T-helper 1 cell treated with Interleukin-12 subunit alpha and Interleukin-12 subunit beta and Interleukin-4 antibody, amounts not matched to agents 30 μg/mL and 1 μg/mL, for 36 hours (primary cell): ENCODE results near the gene CMIP.

Source experiments
- H3K27ac Mint-ChIP-seq: one replicate; pipeline ENCODE4 v1.8.0; 2021; ENCODE audit warnings: mild to moderate bottlenecking, mixed read lengths
- H3K27me3 Mint-ChIP-seq: one replicate; pipeline ENCODE4 v1.8.0; 2021; ENCODE audit warnings: low read depth, mixed read lengths
- H3K36me3 Mint-ChIP-seq: one replicate; pipeline ENCODE4 v1.8.0; 2021; ENCODE audit warnings: low read depth, mixed read lengths
- H3K4me1 Mint-ChIP-seq: one replicate; pipeline ENCODE4 v1.8.0; 2021; ENCODE audit warnings: low read depth, mixed read lengths
- H3K4me3 Mint-ChIP-seq: one replicate; pipeline ENCODE4 v1.8.0; 2021; ENCODE audit warnings: mild to moderate bottlenecking, moderate library complexity, mixed read lengths
- H3K9me3 Mint-ChIP-seq: one replicate; pipeline ENCODE4 v1.8.0; 2021; ENCODE audit warnings: mixed read lengths

The CMIP gene

GRCh38 chr16:81608523-81609209, 164.1 kb downstream of the CMIP start:
- no peak overlapping the region for H3K4me3 Mint-ChIP-seq

GRCh38 chr16:81609323-81609892, 164.8 kb downstream of the CMIP start:
- H3K36me3 Mint-ChIP-seq = peaks cover 5% of the 10 kb centered on the region

More at GRCh38 chr16:81608523-81609209, 164.1 kb downstream of the CMIP start:
- Mint-ChIP-seq H3K27ac (no peak overlapping the region), H3K27me3 (no peaks in the 10 kb centered on the region), H3K4me1 (peaks cover 3% of the 10 kb centered on the region), H3K9me3 (no peaks in the 10 kb centered on the region), H3K36me3 (peaks cover 5% of the 10 kb centered on the region)

GRCh38 chr16:81610144-81610842, 165.7 kb downstream of the CMIP start:
- Mint-ChIP-seq H3K36me3 (peaks cover 5% of the 10 kb centered on the region), H3K27ac (no peak overlapping the region), H3K4me3 (no peak overlapping the region), H3K4me1 (peaks cover 3% of the 10 kb centered on the region), H3K27me3 (no peaks in the 10 kb centered on the region), H3K9me3 (no peaks in the 10 kb centered on the region)

More at GRCh38 chr16:81609323-81609892, 164.8 kb downstream of the CMIP start:
- no peaks in the 10 kb centered on the region for H3K27me3 Mint-ChIP-seq
- H3K9me3 Mint-ChIP-seq = no peaks in the 10 kb centered on the region
- H3K4me3 Mint-ChIP-seq = no peak overlapping the region
- no peak overlapping the region for H3K27ac Mint-ChIP-seq
- H3K4me1 Mint-ChIP-seq = peaks cover 3% of the 10 kb centered on the region

- H3K36me3 Mint-ChIP-seq = peaks cover 5% of the 10 kb centered on the region
- H3K4me1 Mint-ChIP-seq = peaks cover 3% of the 10 kb centered on the region
- no peaks in the 10 kb centered on the region for H3K27me3 Mint-ChIP-seq
- H3K27ac Mint-ChIP-seq = no peak overlapping the region
- H3K4me3 Mint-ChIP-seq = no peak overlapping the region
- H3K9me3 Mint-ChIP-seq = no peaks in the 10 kb centered on the region
Observed at GRCh38 chr16:81610936-81611335, 166.3 kb downstream of the CMIP start.

- H3K27ac Mint-ChIP-seq = peak overlapping the region; percentile 10
- peaks cover 9% of the 10 kb centered on the region for H3K4me1 Mint-ChIP-seq
- H3K4me3 Mint-ChIP-seq = no peak overlapping the region
- no peaks in the 10 kb centered on the region for H3K27me3 Mint-ChIP-seq
- no peaks in the 10 kb centered on the region for H3K9me3 Mint-ChIP-seq
- peaks cover 6% of the 10 kb centered on the region for H3K36me3 Mint-ChIP-seq
Observed at GRCh38 chr16:81611721-81612120, 167.1 kb downstream of the CMIP start.

GRCh38 chr16:81612351-81613163, 167.9 kb downstream of the CMIP start:
- H3K27me3 Mint-ChIP-seq = no peaks in the 10 kb centered on the region
- peaks cover 9% of the 10 kb centered on the region for H3K36me3 Mint-ChIP-seq
- H3K9me3 Mint-ChIP-seq = no peaks in the 10 kb centered on the region
- H3K4me3 Mint-ChIP-seq = no peak overlapping the region
- no peak overlapping the region for H3K27ac Mint-ChIP-seq
- H3K4me1 Mint-ChIP-seq = peaks cover 14% of the 10 kb centered on the region

- peaks cover 16% of the 10 kb centered on the region for H3K4me1 Mint-ChIP-seq
- H3K4me3 Mint-ChIP-seq = no peak overlapping the region
- H3K36me3 Mint-ChIP-seq = peaks cover 14% of the 10 kb centered on the region
- H3K27me3 Mint-ChIP-seq = no peaks in the 10 kb centered on the region
- H3K9me3 Mint-ChIP-seq = no peaks in the 10 kb centered on the region
- H3K27ac Mint-ChIP-seq = no peak overlapping the region
Observed at GRCh38 chr16:81614171-81614570, 169.6 kb downstream of the CMIP start.

- H3K36me3 Mint-ChIP-seq = peaks cover 12% of the 10 kb centered on the region
- peaks cover 13% of the 10 kb centered on the region for H3K4me1 Mint-ChIP-seq
- no peak overlapping the region for H3K27ac Mint-ChIP-seq
- no peaks in the 10 kb centered on the region for H3K9me3 Mint-ChIP-seq
- H3K4me3 Mint-ChIP-seq = no peak overlapping the region
- no peaks in the 10 kb centered on the region for H3K27me3 Mint-ChIP-seq
Observed at GRCh38 chr16:81614654-81615359, 170.2 kb downstream of the CMIP start.

GRCh38 chr16:81615411-81615810, 170.8 kb downstream of the CMIP start:
- H3K36me3 Mint-ChIP-seq = peaks cover 12% of the 10 kb centered on the region

GRCh38 chr16:81615833-81616232, 171.2 kb downstream of the CMIP start:
- Mint-ChIP-seq H3K4me3 (no peak overlapping the region), H3K27me3 (no peaks in the 10 kb centered on the region), H3K4me1 (peaks cover 15% of the 10 kb centered on the region), H3K27ac (peak overlapping the region; percentile 89), H3K9me3 (no peaks in the 10 kb centered on the region), H3K36me3 (peaks cover 12% of the 10 kb centered on the region)

More at GRCh38 chr16:81615411-81615810, 170.8 kb downstream of the CMIP start:
- Mint-ChIP-seq H3K4me1 (peaks cover 14% of the 10 kb centered on the region), H3K27ac (no peak overlapping the region), H3K4me3 (no peak overlapping the region), H3K9me3 (no peaks in the 10 kb centered on the region), H3K27me3 (no peaks in the 10 kb centered on the region)

- Mint-ChIP-seq H3K4me1 (peaks cover 15% of the 10 kb centered on the region), H3K36me3 (peaks cover 12% of the 10 kb centered on the region), H3K4me3 (peak overlapping the region; percentile 58), H3K27ac (peak overlapping the region; percentile 89), H3K9me3 (no peaks in the 10 kb centered on the region), H3K27me3 (no peaks in the 10 kb centered on the region)
Observed at GRCh38 chr16:81616321-81617020, 171.9 kb downstream of the CMIP start.

GRCh38 chr16:81617021-81617346, 172.4 kb downstream of the CMIP start:
- Mint-ChIP-seq H3K4me1 (peaks cover 15% of the 10 kb centered on the region), H3K36me3 (peaks cover 12% of the 10 kb centered on the region), H3K9me3 (no peaks in the 10 kb centered on the region), H3K27me3 (no peaks in the 10 kb centered on the region), H3K4me3 (peak overlapping the region; percentile 58), H3K27ac (peak overlapping the region; percentile 89)

GRCh38 chr16:81618187-81618586, 173.6 kb downstream of the CMIP start:
- Mint-ChIP-seq H3K4me3 (no peak overlapping the region), H3K4me1 (peaks cover 15% of the 10 kb centered on the region), H3K9me3 (no peaks in the 10 kb centered on the region), H3K36me3 (peaks cover 12% of the 10 kb centered on the region), H3K27ac (no peak overlapping the region), H3K27me3 (no peaks in the 10 kb centered on the region)
